CD8-positive, alpha-beta memory T cell (primary cell): ENCODE data around the gene HOXD9. TPM values are rescaled to one million over a fixed set of nuclear protein-coding genes. Genes with fewer than 3 reads are reported as not detected.

Source experiments
- CTCF ChIA-PET: fragments of 350-600 bp; sonication (Branson Sonifier 250); formaldehyde crosslinking; loops from one replicate; lab custom pipeline; 2021; ENCODE audit warnings: antibody characterized with exemption; lab: Charles Lee
- POLR2A ChIA-PET: fragments of 350-600 bp; sonication (Branson Sonifier 250); formaldehyde crosslinking; loops from one replicate; lab custom pipeline; 2021; ENCODE audit warnings: antibody characterized with exemption; lab: Charles Lee
- DNase-seq, 5 donors: peaks; one replicate each; pipeline versions ENCODE4 v3.0.0 to v3.0.0-alpha.2; 2020 to 2022; ENCODE audit warnings: mixed read lengths in 1 of 5
- H3K27ac ChIP-seq: one replicate; pipeline ENCODE4 v1.7.0; 2013; ENCODE audit warnings: low read depth, mild to moderate bottlenecking, low read length, moderate library complexity
- H3K27me3 ChIP-seq: 2 replicates; pipeline ENCODE4 v1.7.0; 2013; ENCODE audit warnings: low read length, mild to moderate bottlenecking; ENCODE audit not compliant: insufficient read depth, poor library complexity, severe bottlenecking
- H3K36me3 ChIP-seq: 2 replicates; pipeline ENCODE4 v1.7.0; 2013; ENCODE audit warnings: mild to moderate bottlenecking, low read length, moderate library complexity; ENCODE audit not compliant: insufficient read depth
- H3K4me1 ChIP-seq: 2 replicates; pipeline ENCODE4 v1.7.0; 2013; ENCODE audit warnings: mild to moderate bottlenecking, low read length, moderate library complexity; ENCODE audit not compliant: insufficient read depth
- H3K4me3 ChIP-seq: 2 replicates; pipeline ENCODE4 v1.7.0; 2013; ENCODE audit warnings: mild to moderate bottlenecking, low read length
- H3K9me3 ChIP-seq: 2 replicates; pipeline ENCODE4 v1.7.0; 2013; ENCODE audit warnings: mild to moderate bottlenecking, low read length
- H3K27ac Mint-ChIP-seq, 8 donors: one replicate each; pipeline ENCODE4 v1.8.0; 2020 to 2021; ENCODE audit warnings: mixed read lengths in 8 of 8, mild to moderate bottlenecking in 6 of 8, inconsistent platforms in 3 of 8, moderate library complexity in 3 of 8
- H3K27me3 Mint-ChIP-seq, 2 donors: one replicate each; pipeline ENCODE4 v1.8.0; 2020 to 2021; ENCODE audit warnings: mixed read lengths in 2 of 2, mild to moderate bottlenecking in 1 of 2, moderate library complexity in 1 of 2
- H3K36me3 Mint-ChIP-seq, 3 donors: one replicate each; pipeline ENCODE4 v1.8.0; 2020 to 2021; ENCODE audit warnings: mixed read lengths in 3 of 3, inconsistent platforms in 1 of 3, mild to moderate bottlenecking in 1 of 3
- H3K4me1 Mint-ChIP-seq, 3 donors: one replicate each; pipeline ENCODE4 v1.8.0; 2020 to 2021; ENCODE audit warnings: mixed read lengths in 3 of 3, inconsistent platforms in 1 of 3, mild to moderate bottlenecking in 1 of 3
- H3K4me3 Mint-ChIP-seq, 7 donors: one replicate each; pipeline ENCODE4 v1.8.0; 2020 to 2021; ENCODE audit warnings: mixed read lengths in 7 of 7, mild to moderate bottlenecking in 6 of 7, moderate library complexity in 4 of 7, inconsistent platforms in 2 of 7
- H3K9me3 Mint-ChIP-seq, 5 donors: one replicate each; pipeline ENCODE4 v1.8.0; 2020 to 2022; ENCODE audit warnings: mixed read lengths in 5 of 5, mild to moderate bottlenecking in 3 of 5, moderate library complexity in 2 of 5, inconsistent platforms in 1 of 5
- polyA plus RNA-seq: library from polyadenylated mRNA; unstranded; fragments of 300-500 nt; fragmentation: Illumina TruSeq; gene quantifications from one replicate; pipeline ENCODE4 v1.2.3, GENCODE V29; 2021
- total RNA-seq, 2 experiments: library from RNA; stranded (reverse); gene quantifications; one replicate each; pipeline ENCODE4 v1.2.3, GENCODE V29; 2021

Gene HOXD9
- total and polyA plus RNA-seq, 3 experiments from 2014 or later: not detected

- H3K36me3 ChIP-seq: no peaks in the 10 kb centered on the region
- no peak overlapping the region for H3K27ac ChIP-seq
- H3K4me1 ChIP-seq: peaks cover 29% of the 10 kb centered on the region
- DNase-seq: no peak
- no peaks in the 10 kb centered on the region for H3K36me3 Mint-ChIP-seq
- CTCF ChIA-PET: interaction anchor here (0.6 to 3.6 kb wide), 5 partner anchors 12 to 498 kb away, joined by 3 to 19 read pairs (median 3); no protein-coding TSS in a partner anchor
- peaks cover 4% of the 10 kb centered on the region for H3K9me3 ChIP-seq
- peaks cover 12 to 30% (median 21%) of the 10 kb centered on the region in 5 donors for H3K9me3 Mint-ChIP-seq
- H3K27me3 Mint-ChIP-seq: peaks cover 81 to 93% of the 10 kb centered on the region in 2 donors
- no peak overlapping the region for H3K4me3 ChIP-seq
- peak overlapping the region in 4 of 7 donors; percentile 23 to 46 (median 42) for H3K4me3 Mint-ChIP-seq
- peaks cover 91% of the 10 kb centered on the region for H3K27me3 ChIP-seq
- H3K27ac Mint-ChIP-seq: peak overlapping the region in 3 of 8 donors; percentile 60 to 68 (median 67)
- H3K4me1 Mint-ChIP-seq: peaks cover 19 to 38% (median 38%) of the 10 kb centered on the region in 3 donors
- POLR2A ChIA-PET: no interaction called here
These were observed 16.6 kb downstream of the HOXD9 start for GRCh38 chr2:176138923-176139660.

GRCh38 chr2:176139661-176140512, 17.4 kb downstream of the HOXD9 start:
- no peak for DNase-seq
- no peak overlapping the region for H3K27ac ChIP-seq
- H3K27me3 Mint-ChIP-seq: peaks cover 86 to 91% of the 10 kb centered on the region in 2 donors
- H3K4me1 ChIP-seq: peaks cover 29% of the 10 kb centered on the region
- peak overlapping the region in 3 of 7 donors; percentile 41 to 65 (median 46) for H3K4me3 Mint-ChIP-seq
- ChIA-PET POLR2A (interaction anchor here (0.6 kb wide), 1 partner anchor 11 kb away, joined by 4 read pairs; the partner anchor contains the start of gene HOXD4), CTCF (interaction anchor here (0.6 to 3.6 kb wide), 9 partner anchors 11 to 497 kb away, joined by 3 to 19 read pairs (median 3); partner anchors contain the start of gene HOXD4)
- no peaks in the 10 kb centered on the region for H3K36me3 ChIP-seq
- H3K36me3 Mint-ChIP-seq: peaks cover 0 to 2% (median 0%) of the 10 kb centered on the region in 3 donors
- H3K9me3 Mint-ChIP-seq: peaks cover 12 to 30% (median 21%) of the 10 kb centered on the region in 5 donors
- H3K4me1 Mint-ChIP-seq: peaks cover 19 to 38% (median 38%) of the 10 kb centered on the region in 3 donors
- H3K27me3 ChIP-seq: peaks cover 85% of the 10 kb centered on the region
- H3K4me3 ChIP-seq: no peak overlapping the region
- H3K27ac Mint-ChIP-seq: peak overlapping the region in 2 of 8 donors; percentile 67 to 68
- peaks cover 4% of the 10 kb centered on the region for H3K9me3 ChIP-seq

GRCh38 chr2:176140513-176141317, 18.2 kb downstream of the HOXD9 start:
- Histone ChIP-seq H3K4me1 (peaks cover 28% of the 10 kb centered on the region), H3K27ac (no peak overlapping the region), H3K36me3 (no peaks in the 10 kb centered on the region), H3K9me3 (peaks cover 4% of the 10 kb centered on the region), H3K4me3 (no peak overlapping the region), H3K27me3 (peaks cover 85% of the 10 kb centered on the region)
- POLR2A ChIA-PET: interaction anchor here (0.6 kb wide), 1 partner anchor 11 kb away, joined by 4 read pairs; the partner anchor contains the start of gene HOXD4
- Mint-ChIP-seq H3K4me3 (peak overlapping the region; percentile 12 to 54 (median 33)), H3K36me3 (peaks cover 0 to 2% (median 0%) of the 10 kb centered on the region in 3 donors), H3K27ac (peak overlapping the region in 2 of 8 donors; percentile 9 to 18), H3K4me1 (peaks cover 17 to 33% (median 32%) of the 10 kb centered on the region in 3 donors), H3K9me3 (peaks cover 12 to 22% (median 18%) of the 10 kb centered on the region in 5 donors), H3K27me3 (peaks cover 82 to 91% of the 10 kb centered on the region in 2 donors)
- DNase-seq: peak; percentile 51 to 76 (median 60)
- CTCF ChIA-PET: interaction anchor here (1.0 to 3.6 kb wide), 6 partner anchors 10 to 414 kb away, joined by 3 to 19 read pairs (median 4); partner anchors contain the start of gene HOXD4

- Mint-ChIP-seq H3K27ac (no peak overlapping the region), H3K4me1 (peaks cover 14 to 22% (median 21%) of the 10 kb centered on the region in 3 donors), H3K4me3 (peak overlapping the region in 1 of 7 donors; percentile 13), H3K9me3 (peaks cover 9 to 20% (median 18%) of the 10 kb centered on the region in 5 donors), H3K27me3 (peaks cover 81 to 92% of the 10 kb centered on the region in 2 donors), H3K36me3 (peaks cover 0 to 2% (median 0%) of the 10 kb centered on the region in 3 donors)
- peaks cover 4% of the 10 kb centered on the region for H3K9me3 ChIP-seq
- POLR2A ChIA-PET: no interaction called here
- no peak overlapping the region for H3K4me3 ChIP-seq
- DNase-seq: no peak
- H3K27me3 ChIP-seq: peaks cover 77% of the 10 kb centered on the region
- H3K27ac ChIP-seq: no peak overlapping the region
- H3K4me1 ChIP-seq: peaks cover 13% of the 10 kb centered on the region
- no peaks in the 10 kb centered on the region for H3K36me3 ChIP-seq
- CTCF ChIA-PET: interaction anchor here (1.8 kb wide), 1 partner anchor 15 kb away, joined by 6 read pairs; no protein-coding TSS in a partner anchor
These were observed 19.8 kb downstream of the HOXD9 start for GRCh38 chr2:176142281-176142680.

- POLR2A ChIA-PET: no interaction called here
- Histone ChIP-seq H3K27ac (no peak overlapping the region), H3K4me3 (no peak overlapping the region), H3K36me3 (no peaks in the 10 kb centered on the region), H3K9me3 (no peaks in the 10 kb centered on the region), H3K27me3 (peaks cover 76% of the 10 kb centered on the region), H3K4me1 (peaks cover 7% of the 10 kb centered on the region)
- DNase-seq: no peak
- Mint-ChIP-seq H3K4me3 (no peak overlapping the region), H3K4me1 (peaks cover 7 to 18% (median 14%) of the 10 kb centered on the region in 3 donors), H3K9me3 (peaks cover 0 to 5% (median 2%) of the 10 kb centered on the region in 5 donors), H3K36me3 (peaks cover 0 to 2% (median 0%) of the 10 kb centered on the region in 3 donors), H3K27ac (no peak overlapping the region), H3K27me3 (peaks cover 79 to 92% of the 10 kb centered on the region in 2 donors)
- CTCF ChIA-PET: interaction anchor here (1.5 to 3.7 kb wide), 2 partner anchors 17 to 18 kb away, joined by 3 to 11 read pairs; no protein-coding TSS in a partner anchor
These were observed 22.8 kb downstream of the HOXD9 start for GRCh38 chr2:176145085-176145969.

GRCh38 chr2:176146101-176146500, 23.6 kb downstream of the HOXD9 start:
- ChIA-PET CTCF (interaction anchor here (3.7 kb wide), 1 partner anchor 19 kb away, joined by 11 read pairs; no protein-coding TSS in a partner anchor), POLR2A (no interaction called here)
- no peaks in the 10 kb centered on the region for H3K36me3 ChIP-seq
- no peak overlapping the region for H3K27ac ChIP-seq
- peaks cover under 1% of the 10 kb centered on the region for H3K4me1 ChIP-seq
- peaks cover 0 to 2% (median 0%) of the 10 kb centered on the region in 3 donors for H3K36me3 Mint-ChIP-seq
- peaks cover 4 to 14% (median 12%) of the 10 kb centered on the region in 3 donors for H3K4me1 Mint-ChIP-seq
- no peak overlapping the region for H3K4me3 Mint-ChIP-seq
- H3K27ac Mint-ChIP-seq: no peak overlapping the region
- no peaks in the 10 kb centered on the region for H3K9me3 ChIP-seq
- H3K9me3 Mint-ChIP-seq: peaks cover 0 to 5% (median 3%) of the 10 kb centered on the region in 5 donors
- H3K27me3 ChIP-seq: peaks cover 78% of the 10 kb centered on the region
- no peak for DNase-seq
- H3K27me3 Mint-ChIP-seq: peaks cover 81 to 96% of the 10 kb centered on the region in 2 donors
- no peak overlapping the region for H3K4me3 ChIP-seq
